Sigmoid colon (tissue), 7 donors: Measurements from ENCODE around the gene MYBPC3. TPM values are rescaled to one million over a fixed set of nuclear protein-coding genes. Genes with fewer than 3 reads are reported as not detected.
A peak's percentile ranks its signal among the peaks of the same experiment; 100 is the strongest.

Experiments
- DNase-seq: peaks from one replicate; pipeline ENCODE4 v3.0.0-alpha.2; 2019
- H3K27ac ChIP-seq, 4 donors: fragments of 200-600 bp; sonication (generic); one replicate each; pipeline ENCODE4 v1.5.1; 2016 to 2019; ENCODE audit warnings: mild to moderate bottlenecking in 1 of 4
- H3K27me3 ChIP-seq, 3 donors: fragments of 200-600 bp; sonication (generic); one replicate each; pipeline ENCODE4 v1.5.1; 2019; ENCODE audit warnings: mild to moderate bottlenecking in 1 of 3
- H3K36me3 ChIP-seq, 4 donors: fragments of 200-600 bp; sonication (generic); one replicate each; pipeline ENCODE4 v1.5.1; 2016 to 2019
- H3K4me1 ChIP-seq, 4 donors: fragments of 200-600 bp; sonication (generic); one replicate each; pipeline ENCODE4 v1.5.1; 2017 to 2019
- H3K4me3 ChIP-seq, 4 donors: fragments of 200-600 bp; sonication (generic); one replicate each; pipeline ENCODE4 v1.5.1; 2017 to 2019; ENCODE audit warnings: mild to moderate bottlenecking in 2 of 4, moderate library complexity in 1 of 4
- H3K9me3 ChIP-seq, 4 donors: fragments of 200-600 bp in 3 of 4; sonication (generic) in 3 of 4; one replicate each; pipeline versions ENCODE4 v1.5.1 to v1.6.1; 2013 to 2019
- EP300 ChIP-seq, 4 donors: sonication (generic); formaldehyde crosslinking; IDR thresholded peaks; one replicate each; pipeline ENCODE4 v1.6.1; 2017; ENCODE audit warnings: antibody characterized with exemption in 4 of 4
- POLR2A ChIP-seq, 2 donors: fragments of 450-650 bp; IDR thresholded peaks; one replicate each; pipeline ENCODE4 v1.6.1; 2016; ENCODE audit warnings: antibody characterized with exemption in 2 of 2, mild to moderate bottlenecking in 2 of 2, moderate library complexity in 2 of 2
- POLR2AphosphoS5 ChIP-seq, 4 donors: sonication (generic); formaldehyde crosslinking; IDR thresholded peaks; one replicate each; pipeline ENCODE4 v1.6.1; 2017; ENCODE audit warnings: antibody characterized with exemption in 4 of 4
- WGBS, 2 donors: extraction: QIAGEN DNeasy Blood & Tissue Kit; methylation state at CpG; one replicate each; pipeline ENCODE4 v1.1.7; 2013; 5-methylcytosine and 5-hydroxymethylcytosine counted together
- intact Hi-C: fragments of 100-400 bp; cut with DNase I; formaldehyde crosslinking; loops from one replicate; pipeline ENCODE4 v1.15.1; 2023
- polyA plus RNA-seq, 3 donors: library from polyadenylated mRNA; stranded (reverse); fragments of 200-250 nt; gene quantifications; one replicate each; pipeline ENCODE4 v1.2.3, GENCODE V29; 2013
- total RNA-seq, 4 donors: library from RNA; depleted of rRNA; stranded (reverse); fragments of >200 nt; gene quantifications; one replicate each; pipeline ENCODE4 v1.1.0, GENCODE V29; 2016
- TF ChIP-seq, protein P1 (sequence below), 4 experiments: fragments of 450-650 bp in 3 of 4; fragments of 200-600 bp in 1 of 4; IDR thresholded peaks; one replicate each; pipeline ENCODE4 v1.5.1; 2016 to 2019; ENCODE audit warnings: antibody characterized with exemption in 4 of 4, mild to moderate bottlenecking in 3 of 4, moderate library complexity in 2 of 4
- donor health status: healthy with polysubstance abuse.
- donor health status: Bipolar disorder and iron deficiency.
- donor health status: healthy.

Gene MYBPC3
- total and polyA plus RNA-seq, 7 donors, result 0.29 to 1.4 (median 0.60) TPM; not detected in 4

DNA sequence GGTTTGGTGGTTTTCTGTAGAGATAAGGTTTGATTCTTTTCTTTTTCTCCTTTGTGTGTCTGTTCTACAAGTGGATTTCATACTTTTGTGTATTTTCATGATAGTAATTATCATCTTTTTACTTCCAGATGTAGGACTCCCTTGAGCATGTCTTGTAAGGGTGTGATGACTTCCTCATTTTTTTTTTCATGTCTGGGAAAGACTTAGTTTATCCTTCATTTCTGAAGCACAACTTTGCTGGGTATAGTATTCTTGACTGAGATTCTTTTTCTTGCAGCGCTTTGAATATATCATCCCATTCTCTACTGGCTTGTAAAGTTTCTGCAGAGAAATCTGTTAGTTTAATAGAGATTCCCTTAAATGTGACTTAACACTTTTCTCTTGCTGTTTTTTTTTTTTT, 49.6 kb downstream of the MYBPC3 start:
- Histone ChIP-seq H3K9me3 (peaks cover 0 to 17% (median 8%) of the 10 kb centered on the region in 4 donors), H3K4me3 (no peak overlapping the region), H3K4me1 (no peaks in the 10 kb centered on the region), H3K27me3 (no peaks in the 10 kb centered on the region), H3K36me3 (peaks cover 21 to 100% (median 74%) of the 10 kb centered on the region in 4 donors), H3K27ac (no peak overlapping the region)
- no peak for TF ChIP-seq POLR2AphosphoS5 (IDR thresholded peaks at IDR 0.05)
- TF ChIP-seq, protein P1, sequence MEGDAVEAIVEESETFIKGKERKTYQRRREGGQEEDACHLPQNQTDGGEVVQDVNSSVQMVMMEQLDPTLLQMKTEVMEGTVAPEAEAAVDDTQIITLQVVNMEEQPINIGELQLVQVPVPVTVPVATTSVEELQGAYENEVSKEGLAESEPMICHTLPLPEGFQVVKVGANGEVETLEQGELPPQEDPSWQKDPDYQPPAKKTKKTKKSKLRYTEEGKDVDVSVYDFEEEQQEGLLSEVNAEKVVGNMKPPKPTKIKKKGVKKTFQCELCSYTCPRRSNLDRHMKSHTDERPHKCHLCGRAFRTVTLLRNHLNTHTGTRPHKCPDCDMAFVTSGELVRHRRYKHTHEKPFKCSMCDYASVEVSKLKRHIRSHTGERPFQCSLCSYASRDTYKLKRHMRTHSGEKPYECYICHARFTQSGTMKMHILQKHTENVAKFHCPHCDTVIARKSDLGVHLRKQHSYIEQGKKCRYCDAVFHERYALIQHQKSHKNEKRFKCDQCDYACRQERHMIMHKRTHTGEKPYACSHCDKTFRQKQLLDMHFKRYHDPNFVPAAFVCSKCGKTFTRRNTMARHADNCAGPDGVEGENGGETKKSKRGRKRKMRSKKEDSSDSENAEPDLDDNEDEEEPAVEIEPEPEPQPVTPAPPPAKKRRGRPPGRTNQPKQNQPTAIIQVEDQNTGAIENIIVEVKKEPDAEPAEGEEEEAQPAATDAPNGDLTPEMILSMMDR (IDR thresholded peaks at IDR 0.05), result no peak
- TF ChIP-seq EP300 (IDR thresholded peaks at IDR 0.05), result no peak
- TF ChIP-seq POLR2A (IDR thresholded peaks at IDR 0.05), result no peak
- WGBS, 2 donors, result 96 to 100% methylated on average over 1 of the region's 1 CpG
- intact Hi-C loops, result no loop called here
- DNase-seq, result no peak

DNA sequence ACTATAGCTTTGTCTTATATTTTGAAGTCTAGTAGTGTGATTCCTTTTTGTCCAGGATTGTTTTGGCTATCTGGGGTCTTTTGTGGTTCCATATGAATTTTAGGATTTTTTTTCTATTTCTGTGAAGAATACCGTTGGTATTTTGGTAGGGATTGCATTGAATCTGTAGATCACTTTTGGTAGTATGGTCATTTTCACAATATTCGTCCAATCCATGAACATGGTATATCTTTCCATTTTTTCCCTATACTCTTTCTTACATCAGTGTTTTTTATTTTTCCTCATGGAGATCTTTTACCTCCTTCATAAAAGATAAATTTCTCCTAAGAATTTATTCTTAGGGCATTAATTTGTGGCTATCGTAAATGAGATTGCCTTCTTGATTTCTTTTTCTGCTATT, 53.4 kb downstream of the MYBPC3 start:
- 97 to 98% methylated on average over 3 of the region's 3 CpGs for WGBS, 2 donors
- DNase-seq, result no peak
- no peak for TF ChIP-seq POLR2A (IDR thresholded peaks at IDR 0.05)
- no peak for TF ChIP-seq POLR2AphosphoS5 (IDR thresholded peaks at IDR 0.05)
- TF ChIP-seq, protein P1 (IDR thresholded peaks at IDR 0.05), result no peak
- TF ChIP-seq EP300 (IDR thresholded peaks at IDR 0.05), result no peak
- H3K9me3 ChIP-seq, result peaks cover 0 to 17% (median 8%) of the 10 kb centered on the region in 4 donors
- H3K27ac ChIP-seq, result no peak overlapping the region
- intact Hi-C loops, result no loop called here
- H3K36me3 ChIP-seq, result peaks cover 24 to 98% (median 72%) of the 10 kb centered on the region in 4 donors
- H3K27me3 ChIP-seq, result no peaks in the 10 kb centered on the region
- no peak overlapping the region for H3K4me3 ChIP-seq
- no peaks in the 10 kb centered on the region for H3K4me1 ChIP-seq

DNA sequence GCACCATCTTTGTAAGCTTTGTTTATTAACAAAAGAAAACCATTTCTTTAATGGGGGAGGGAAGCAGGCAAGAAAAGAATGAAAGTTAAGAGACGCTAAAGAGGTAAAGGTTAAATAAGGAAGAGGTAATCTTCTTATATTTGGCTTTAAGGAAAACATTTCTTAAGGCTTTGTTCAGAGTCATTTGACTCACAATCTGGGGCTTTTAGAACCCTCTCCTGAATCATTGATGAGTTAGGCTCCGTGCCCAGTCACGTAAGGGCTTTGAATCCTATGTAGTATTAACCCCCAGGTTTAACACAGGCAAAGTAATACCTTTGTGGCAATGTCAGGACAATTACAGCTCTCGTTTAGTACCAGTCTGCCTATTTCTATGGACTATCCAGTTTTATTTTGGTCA, 56.5 kb downstream of the MYBPC3 start:
- Histone ChIP-seq H3K9me3 (peaks cover 0 to 13% (median 8%) of the 10 kb centered on the region in 4 donors), H3K36me3 (peaks cover 50 to 98% (median 70%) of the 10 kb centered on the region in 4 donors)

DNA sequence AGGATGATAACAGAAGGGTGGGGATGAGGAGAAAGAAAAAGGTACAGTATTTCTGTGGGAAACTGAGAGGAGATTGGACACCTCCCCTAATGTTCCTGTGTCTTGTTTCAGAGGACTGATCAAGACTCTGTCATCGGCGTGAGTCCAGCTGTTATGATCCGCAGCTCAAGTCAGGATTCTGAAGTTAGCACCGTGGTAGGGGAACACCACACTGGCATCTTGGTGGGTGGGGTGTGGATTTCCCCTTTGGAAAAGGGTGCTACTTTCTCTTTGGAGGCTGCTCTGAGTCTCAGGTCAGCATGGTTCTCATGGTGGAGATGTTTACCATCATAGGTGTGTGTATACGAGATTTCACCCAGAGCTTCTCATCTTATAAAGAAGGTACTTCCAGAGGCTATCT, 57.1 kb downstream of the MYBPC3 start:
- TF ChIP-seq EP300 (IDR thresholded peaks at IDR 0.05), result no peak
- TF ChIP-seq POLR2AphosphoS5 (IDR thresholded peaks at IDR 0.05), result no peak
- TF ChIP-seq POLR2A (IDR thresholded peaks at IDR 0.05), result no peak
- TF ChIP-seq, protein P1 (IDR thresholded peaks at IDR 0.05), result no peak
- no peak for DNase-seq
- H3K36me3 ChIP-seq, result peaks cover 50 to 98% (median 72%) of the 10 kb centered on the region in 4 donors
- 89 to 96% methylated on average over 5 of the region's 5 CpGs for WGBS, 2 donors
- H3K4me1 ChIP-seq, result peaks cover 0 to 6% (median 0%) of the 10 kb centered on the region in 4 donors
- no peak overlapping the region for H3K4me3 ChIP-seq
- no peak overlapping the region for H3K27ac ChIP-seq
- H3K27me3 ChIP-seq, result no peaks in the 10 kb centered on the region
- peaks cover 0 to 13% (median 8%) of the 10 kb centered on the region in 4 donors for H3K9me3 ChIP-seq
- intact Hi-C loops, result no loop called here

More for the DNA sequence above, 56.5 kb downstream of the MYBPC3 start:
- TF ChIP-seq, protein P1 (IDR thresholded peaks at IDR 0.05), result no peak
- TF ChIP-seq POLR2AphosphoS5 (IDR thresholded peaks at IDR 0.05) (no peak), EP300 (IDR thresholded peaks at IDR 0.05) (no peak), POLR2A (IDR thresholded peaks at IDR 0.05) (no peak)
- H3K27ac ChIP-seq, result no peak overlapping the region
- H3K4me1 ChIP-seq, result peaks cover 0 to under 1% (median 0%) of the 10 kb centered on the region in 4 donors
- no peak for DNase-seq
- intact Hi-C loops, result no loop called here
- no peak overlapping the region for H3K4me3 ChIP-seq
- no peaks in the 10 kb centered on the region for H3K27me3 ChIP-seq
- WGBS, 2 donors, result 92 to 93% methylated on average over 4 of the region's 4 CpGs

DNA sequence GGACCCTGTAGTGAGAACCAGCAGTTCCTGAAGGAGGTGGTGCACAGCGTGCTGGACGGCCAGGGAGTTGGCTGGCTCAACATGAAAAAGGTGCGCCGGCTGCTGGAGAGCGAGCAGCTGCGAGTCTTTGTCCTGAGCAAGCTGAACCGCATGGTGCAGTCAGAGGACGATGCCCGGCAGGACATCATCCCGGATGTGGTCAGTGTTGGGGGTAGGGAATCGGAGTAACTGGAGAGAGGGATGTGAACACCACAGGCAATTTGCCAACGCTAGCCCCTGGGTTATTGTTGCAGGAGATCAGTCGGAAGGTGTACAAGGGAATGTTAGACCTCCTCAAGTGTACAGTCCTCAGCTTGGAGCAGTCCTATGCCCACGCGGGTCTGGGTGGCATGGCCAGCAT, 62.6 kb downstream of the MYBPC3 start:
- Histone ChIP-seq H3K36me3 (peaks cover 66 to 98% (median 74%) of the 10 kb centered on the region in 4 donors), H3K27me3 (no peaks in the 10 kb centered on the region), H3K4me3 (no peak overlapping the region), H3K27ac (no peak overlapping the region), H3K4me1 (peaks cover 0 to 6% (median 0%) of the 10 kb centered on the region in 4 donors), H3K9me3 (no peaks in the 10 kb centered on the region)
- no peak for TF ChIP-seq EP300 (IDR thresholded peaks at IDR 0.05)
- TF ChIP-seq, protein P1 (IDR thresholded peaks at IDR 0.05), result no peak
- no peak for TF ChIP-seq POLR2AphosphoS5 (IDR thresholded peaks at IDR 0.05)
- no peak for TF ChIP-seq POLR2A (IDR thresholded peaks at IDR 0.05)
- intact Hi-C loops, result no loop called here
- 95 to 97% methylated on average over 15 of the region's 15 CpGs for WGBS, 2 donors
- DNase-seq, result peak; percentile 48
